HG02571 (cell line): ENCODE measurements around the gene THAP12.
A peak's percentile ranks its signal among the peaks of the same experiment; 100 is the strongest.
"Not testable (repeated sequence)": the region's sequence is repeated elsewhere in the genome, so short reads cannot be mapped to it uniquely, and the experiment has no call there.

Experiments
- ATAC-seq: cut with Tn5 transposase; IDR thresholded peaks from one replicate; pipeline ENCODE4 v1.9.1; 2021; ENCODE audit warnings: mild to moderate bottlenecking, moderate library complexity; ENCODE audit not compliant: unreplicated experiment

The THAP12 gene

DNA sequence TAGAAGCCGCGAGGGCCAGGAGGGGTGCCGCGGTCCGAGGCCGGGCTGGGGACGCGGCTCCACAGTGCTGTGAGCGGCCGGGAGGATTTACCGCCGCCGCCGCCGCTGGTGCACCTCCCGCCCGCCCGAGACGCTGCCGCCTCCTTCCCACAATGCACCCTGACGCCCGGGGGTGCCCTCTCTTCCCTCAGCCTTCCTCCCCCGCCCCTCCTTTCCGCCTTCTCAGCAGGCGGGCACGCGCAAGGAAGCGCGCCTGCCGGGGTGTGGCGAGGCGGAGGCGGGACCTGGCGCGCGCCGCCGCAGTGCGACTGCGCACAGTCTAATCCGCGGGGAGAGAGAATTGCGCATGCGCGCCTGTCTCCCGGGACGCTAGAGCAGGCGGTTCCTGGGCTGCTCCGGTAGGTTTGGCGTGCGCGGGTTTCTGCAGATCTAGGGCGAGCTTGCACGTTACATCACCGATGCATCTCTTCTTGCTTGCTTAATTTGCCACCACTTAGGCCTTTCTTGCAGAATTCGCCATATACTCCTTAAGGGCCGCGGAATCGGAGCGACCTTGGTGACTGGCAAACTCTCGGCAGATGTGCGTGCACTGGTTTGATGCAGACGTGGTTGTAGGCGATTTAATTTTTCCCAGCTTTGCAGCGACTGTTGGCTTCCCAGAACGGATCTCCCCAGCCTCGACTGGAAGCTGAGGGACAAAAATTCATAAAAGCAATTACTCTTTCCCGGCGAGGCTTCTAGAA lies at the start of gene THAP12, which contains the start of gene GVQW3:
Gene THAP12, minus strand, starts transcription at position 156 of the 743 bp plus-strand sequence. CDS start 296 bp downstream, outside the sequence.
Gene GVQW3, plus strand, starts transcription at position 347 of the 743 bp plus-strand sequence. CDS start 506 bp downstream, outside the sequence.
- peak; percentile 74 for ATAC-seq

DNA sequence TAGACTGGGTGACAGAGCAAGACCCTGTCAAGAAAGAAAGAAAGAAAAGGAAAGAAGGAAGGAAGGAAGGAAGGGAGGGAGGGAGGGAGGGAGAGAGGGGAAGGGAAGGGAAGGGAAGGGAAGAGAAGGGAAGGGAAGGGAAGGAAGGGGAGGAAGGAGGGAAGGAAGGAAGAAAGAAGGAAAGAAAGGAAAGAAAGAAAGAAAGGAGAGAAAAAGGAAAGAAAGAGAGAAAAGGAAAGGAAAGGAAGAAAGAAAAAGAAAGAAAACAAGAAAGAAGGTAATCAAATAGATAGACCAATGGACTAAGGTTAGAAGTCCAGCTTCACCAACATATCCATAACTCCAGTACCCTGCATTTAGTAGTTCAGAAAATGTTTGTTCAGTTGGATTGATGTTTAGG lies 45.7 kb upstream of the THAP12 start:
- ATAC-seq: no peak

DNA sequence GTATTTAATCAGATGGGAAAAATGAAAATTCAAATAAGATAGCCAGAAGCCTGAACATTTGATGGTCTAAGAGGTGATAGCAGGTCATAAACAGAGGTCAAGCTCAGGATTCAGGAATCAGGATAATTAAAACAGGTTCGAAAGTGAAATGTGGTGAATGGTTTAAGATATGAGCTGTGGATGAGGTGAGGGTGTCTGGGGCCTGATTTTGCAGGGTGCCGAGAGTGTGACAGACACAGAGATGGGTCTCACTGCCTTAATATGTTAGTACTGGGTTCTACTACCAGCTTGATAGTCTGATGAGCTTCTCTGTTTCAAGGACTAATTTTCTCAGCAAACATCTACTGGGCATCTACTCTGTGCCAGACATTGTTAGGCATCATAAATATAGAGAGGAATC lies 44.0 kb upstream of the THAP12 start:
- no peak for ATAC-seq

GRCh38 chr11:76424379-76424778 lies 43.4 kb upstream of the THAP12 start:
- no peak for ATAC-seq

GRCh38 chr11:76419896-76420295 lies 39.0 kb upstream of the THAP12 start:
- no peak for ATAC-seq

- no peak for ATAC-seq
Observed at GRCh38 chr11:76415073-76415472, 34.1 kb upstream of the THAP12 start.

DNA sequence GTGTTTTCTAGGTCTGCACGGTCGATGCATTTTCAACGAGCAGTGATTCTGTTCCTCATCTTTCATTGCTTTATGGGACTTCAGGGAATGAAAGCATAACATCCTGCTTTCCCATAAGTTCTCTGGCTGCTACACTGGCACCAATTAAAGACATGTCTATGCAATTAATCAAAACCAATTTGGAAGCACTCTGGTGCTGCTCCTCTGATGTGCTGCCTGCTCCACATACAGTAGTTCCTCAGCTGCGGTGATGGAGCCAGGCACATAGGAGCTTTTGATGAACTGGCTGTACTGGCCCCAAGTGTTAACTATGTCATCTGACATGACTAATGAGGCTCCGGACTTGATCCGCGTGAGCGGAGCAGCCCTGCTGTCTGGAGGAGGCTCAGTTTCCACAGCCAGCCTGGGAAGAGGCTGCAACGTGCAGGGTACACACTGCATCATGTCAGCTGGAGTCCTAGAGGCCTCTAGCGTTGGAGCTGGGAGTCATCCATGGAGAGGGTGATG lies 30.0 kb upstream of the THAP12 start:
- ATAC-seq: no peak

DNA sequence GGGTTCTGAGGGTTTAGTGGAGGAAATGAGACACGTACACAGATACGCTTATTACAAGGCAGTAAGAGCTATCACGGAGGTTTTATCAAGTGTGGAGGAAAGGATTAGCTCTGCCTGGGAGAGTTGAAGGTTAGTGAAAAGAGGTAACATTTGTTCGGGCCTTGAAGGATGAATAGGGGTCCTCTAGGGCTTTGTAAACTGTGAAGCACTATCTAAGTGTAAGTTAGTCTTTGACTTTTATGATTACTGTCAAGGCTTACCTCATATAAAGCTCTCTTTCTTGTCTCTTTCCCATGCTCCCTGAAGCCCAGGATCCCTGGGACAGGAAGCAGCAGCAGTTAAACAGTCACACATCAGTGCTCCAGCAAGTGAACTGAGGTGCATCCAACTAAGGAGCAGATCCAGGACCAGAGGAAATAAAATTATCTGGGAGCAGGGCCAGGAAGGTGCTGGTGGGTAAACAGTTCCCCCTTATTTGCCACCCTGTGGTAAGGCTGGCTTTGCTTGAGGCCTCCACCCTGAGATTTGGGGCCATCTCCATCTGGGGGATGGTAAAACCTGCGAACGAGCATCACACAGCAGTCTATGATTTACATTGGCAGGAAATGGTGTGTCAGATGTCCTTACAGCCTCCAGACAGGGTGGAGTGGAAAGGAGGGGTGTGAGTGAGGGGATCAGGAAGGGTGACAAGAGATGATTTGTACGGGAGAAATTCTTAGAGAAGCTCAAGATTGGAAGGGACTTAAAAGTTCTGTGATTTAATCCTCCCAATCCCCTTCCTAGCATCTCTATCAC lies 27.4 kb upstream of the THAP12 start:
- no peak for ATAC-seq

GRCh38 chr11:76406359-76406758 lies 25.4 kb upstream of the THAP12 start:
- ATAC-seq: no peak

- not testable (repeated sequence) for ATAC-seq
Observed at GRCh38 chr11:76401484-76401883, 20.6 kb upstream of the THAP12 start.

- no peak for ATAC-seq
Observed at GRCh38 chr11:76400967-76401366, 20.0 kb upstream of the THAP12 start.

DNA sequence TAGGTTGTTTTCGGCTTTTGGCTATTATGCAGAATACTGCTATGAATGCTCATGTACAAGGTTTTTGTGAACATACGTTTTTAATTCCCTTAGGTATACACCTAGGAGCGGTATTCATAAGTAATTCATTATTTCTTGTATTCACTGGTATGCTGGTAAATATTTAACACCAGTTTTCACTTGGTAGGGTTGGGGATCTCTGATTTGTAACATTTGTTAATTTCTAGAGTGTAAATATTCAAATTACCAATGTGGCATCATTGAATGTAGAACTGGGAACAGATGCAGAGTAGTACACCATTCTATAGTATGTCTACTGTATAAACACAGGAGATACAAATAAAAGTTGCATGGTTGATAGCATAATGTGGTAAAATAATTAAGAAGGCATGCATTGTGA lies 16.5 kb upstream of the THAP12 start:
- ATAC-seq: no peak

- no peak for ATAC-seq
Observed at GRCh38 chr11:76395296-76395695, 14.4 kb upstream of the THAP12 start.

- no peak for ATAC-seq
Observed at GRCh38 chr11:76394411-76394810, 13.5 kb upstream of the THAP12 start.

DNA sequence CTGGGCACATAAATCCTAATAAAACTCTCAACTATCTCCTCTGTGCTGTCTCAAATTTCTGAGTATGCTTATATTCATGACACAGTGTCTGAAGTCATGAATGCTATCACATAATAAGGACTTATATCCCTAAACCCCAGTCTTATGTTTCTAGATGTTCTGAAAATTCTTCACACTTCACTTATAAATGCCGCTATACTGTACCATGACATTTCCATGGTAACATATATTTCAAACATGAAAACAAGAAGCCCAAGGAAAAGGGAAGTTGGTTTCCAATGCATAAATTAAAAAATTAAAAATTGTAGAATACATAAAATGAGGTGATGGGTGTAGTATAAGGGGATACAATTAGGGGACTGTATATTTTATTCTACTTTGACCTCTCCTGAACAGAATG lies 11.9 kb upstream of the THAP12 start:
- ATAC-seq: no peak

GRCh38 chr11:76391811-76392475 lies 11.0 kb upstream of the THAP12 start:
- no peak for ATAC-seq

DNA sequence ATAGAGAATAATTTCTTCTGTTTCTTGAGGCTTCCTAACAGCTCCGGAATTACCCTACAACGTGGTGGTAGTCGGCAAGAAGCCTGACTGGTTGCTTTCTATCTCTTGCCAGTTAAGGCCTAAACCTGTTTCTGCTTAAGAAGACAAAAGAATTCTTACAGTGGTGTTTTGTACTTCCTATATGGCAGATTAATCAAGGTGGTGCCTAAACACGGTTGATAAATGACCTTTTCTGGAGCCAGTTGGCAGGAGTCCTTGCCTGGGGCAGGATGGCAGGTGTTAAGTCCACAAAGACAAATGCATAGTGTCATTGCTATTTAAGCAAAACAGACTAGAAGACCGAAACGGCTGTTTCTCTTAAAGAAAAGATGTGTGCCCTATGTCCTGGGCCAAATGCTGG lies 10.1 kb upstream of the THAP12 start:
- ATAC-seq: no peak

GRCh38 chr11:76388408-76388807 lies 7.5 kb upstream of the THAP12 start:
- ATAC-seq: no peak

DNA sequence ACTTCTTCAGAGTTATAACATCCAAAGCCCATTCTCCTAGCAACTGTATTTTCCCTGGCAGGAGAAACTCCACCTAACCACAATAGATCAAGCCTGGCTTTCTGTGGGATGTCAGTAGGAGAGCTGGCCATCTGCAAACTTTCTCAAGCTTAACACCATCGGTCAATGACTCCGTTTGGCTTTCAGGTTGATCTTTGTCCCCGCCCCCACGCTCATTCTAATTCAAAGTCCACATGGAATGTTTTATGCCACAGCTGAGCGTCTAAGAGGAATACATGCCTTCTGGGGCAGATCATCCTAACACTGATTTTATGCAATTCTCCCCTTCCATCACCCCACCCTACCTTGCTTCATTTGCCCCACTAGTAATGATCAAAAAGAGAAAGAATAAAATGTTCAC lies 5.0 kb upstream of the THAP12 start:
- ATAC-seq: no peak

DNA sequence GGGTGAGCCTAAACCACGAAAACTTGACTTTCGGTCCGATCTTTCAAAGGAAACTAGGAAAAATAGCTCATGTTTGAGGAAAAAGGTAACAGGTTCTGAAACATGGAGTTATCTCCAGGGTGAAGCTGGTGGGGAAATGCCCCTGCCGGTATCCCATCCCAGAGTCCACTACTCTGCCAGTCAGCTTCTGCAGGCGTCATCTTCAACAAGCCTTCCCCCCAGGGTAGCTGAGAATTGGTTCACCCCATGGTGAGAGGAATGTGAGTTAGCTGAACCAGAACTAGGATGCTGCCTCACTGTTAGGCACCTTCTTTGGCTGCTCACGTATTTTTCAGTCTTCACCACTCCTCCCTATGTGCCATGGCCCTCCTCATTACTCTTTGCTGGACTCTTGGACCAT lies 1.3 kb upstream of the THAP12 start:
- ATAC-seq: no peak
